GM23338 (cell line): Measurements from ENCODE around the gene CRTC3.

Source experiments
- EZH2 ChIP-seq: fragments of 200-600 bp; sonication (generic); IDR thresholded peaks from one replicate; pipeline ENCODE4 v1.8.0; 2017; ENCODE audit warnings: antibody characterized with exemption, mild to moderate bottlenecking, low read depth; ENCODE audit not compliant: unreplicated experiment
- EZH2phosphoT487 ChIP-seq: fragments of 200-600 bp; sonication (generic); IDR thresholded peaks from one replicate; pipeline ENCODE4 v1.8.1; 2018; ENCODE audit warnings: antibody characterized with exemption; ENCODE audit not compliant: unreplicated experiment
- JUNB ChIP-seq: IDR thresholded peaks from one replicate; pipeline ENCODE4 v1.6.1; 2016; ENCODE audit warnings: antibody characterized with exemption; ENCODE audit not compliant: unreplicated experiment
- POLR2AphosphoS5 ChIP-seq: IDR thresholded peaks from 2 replicates; pipeline ENCODE4 v1.6.1; 2016; ENCODE audit warnings: antibody characterized with exemption, low read depth
- REST ChIP-seq: IDR thresholded peaks from one replicate; pipeline ENCODE4 v1.6.1; 2018; ENCODE audit warnings: antibody characterized with exemption; ENCODE audit not compliant: unreplicated experiment
- STAT1 ChIP-seq: IDR thresholded peaks from one replicate; pipeline ENCODE4 v1.6.1; 2016; ENCODE audit warnings: antibody characterized with exemption; ENCODE audit not compliant: unreplicated experiment
- TF ChIP-seq, protein P1 (sequence below), 2 experiments: fragments of 200-600 bp in 1 of 2; sonication (generic) in 1 of 2; conservative IDR thresholded peaks; 2 replicates each; pipeline versions ENCODE4 v1.5.1 to v1.6.1; 2016 to 2017; ENCODE audit warnings: antibody characterized with exemption in 2 of 2, low read depth in 2 of 2, mild to moderate bottlenecking in 2 of 2, moderate library complexity in 1 of 2

GRCh38 chr15:90618330-90619125, 88.8 kb downstream of the CRTC3 start:
- TF ChIP-seq, protein P1, sequence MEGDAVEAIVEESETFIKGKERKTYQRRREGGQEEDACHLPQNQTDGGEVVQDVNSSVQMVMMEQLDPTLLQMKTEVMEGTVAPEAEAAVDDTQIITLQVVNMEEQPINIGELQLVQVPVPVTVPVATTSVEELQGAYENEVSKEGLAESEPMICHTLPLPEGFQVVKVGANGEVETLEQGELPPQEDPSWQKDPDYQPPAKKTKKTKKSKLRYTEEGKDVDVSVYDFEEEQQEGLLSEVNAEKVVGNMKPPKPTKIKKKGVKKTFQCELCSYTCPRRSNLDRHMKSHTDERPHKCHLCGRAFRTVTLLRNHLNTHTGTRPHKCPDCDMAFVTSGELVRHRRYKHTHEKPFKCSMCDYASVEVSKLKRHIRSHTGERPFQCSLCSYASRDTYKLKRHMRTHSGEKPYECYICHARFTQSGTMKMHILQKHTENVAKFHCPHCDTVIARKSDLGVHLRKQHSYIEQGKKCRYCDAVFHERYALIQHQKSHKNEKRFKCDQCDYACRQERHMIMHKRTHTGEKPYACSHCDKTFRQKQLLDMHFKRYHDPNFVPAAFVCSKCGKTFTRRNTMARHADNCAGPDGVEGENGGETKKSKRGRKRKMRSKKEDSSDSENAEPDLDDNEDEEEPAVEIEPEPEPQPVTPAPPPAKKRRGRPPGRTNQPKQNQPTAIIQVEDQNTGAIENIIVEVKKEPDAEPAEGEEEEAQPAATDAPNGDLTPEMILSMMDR (conservative IDR thresholded peaks at IDR 0.05; ENCODE audit: low read depth in 2 of 2) = no peak; a peak in 1 of 4 replicates
- no peak for TF ChIP-seq EZH2phosphoT487
- no peak for TF ChIP-seq JUNB
- no peak for TF ChIP-seq POLR2AphosphoS5
- no peak for TF ChIP-seq EZH2
- TF ChIP-seq REST = no peak
- TF ChIP-seq STAT1 = no peak
